Measurements from ENCODE around the gene ELMO3.

The ELMO3 gene

DNA sequence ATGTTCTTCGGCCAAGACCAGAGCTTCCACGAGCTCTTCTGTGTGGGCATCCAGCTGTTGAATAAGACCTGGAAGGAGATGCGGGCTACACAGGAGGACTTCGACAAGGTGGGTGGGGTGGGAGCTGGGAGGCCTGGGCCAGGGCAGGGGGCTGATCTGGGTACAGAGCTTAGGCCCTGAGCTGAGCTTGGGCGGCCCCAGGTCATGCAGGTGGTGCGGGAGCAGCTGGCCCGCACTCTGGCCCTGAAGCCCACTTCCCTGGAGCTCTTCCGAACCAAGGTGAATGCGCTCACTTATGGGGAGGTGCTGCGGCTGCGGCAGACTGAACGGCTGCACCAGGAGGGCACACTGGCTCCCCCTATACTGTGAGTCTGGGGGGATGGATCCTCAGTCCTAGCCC is 3.5 kb downstream of the ELMO3 start:
- TF ChIP-seq ZNF140 (tag by site-specific recombination; IDR thresholded peaks at IDR 0.05) (no peak), ZNF704 (tag by site-specific recombination; IDR thresholded peaks at IDR 0.05) (no peak), ZBTB48 (tag by site-specific recombination; IDR thresholded peaks at IDR 0.05) (no peak), ZSCAN5A (tag by site-specific recombination; IDR thresholded peaks at IDR 0.05) (no peak), ZFP3 (tag by site-specific recombination; IDR thresholded peaks at IDR 0.05; ENCODE audit: low read depth) (no peak), GLIS2 (tag by site-specific recombination; IDR thresholded peaks at IDR 0.05) (no peak), BCL11B (tag by site-specific recombination; IDR thresholded peaks at IDR 0.05; ENCODE audit: low read depth) (no peak), ZNF792 (tag by site-specific recombination; IDR thresholded peaks at IDR 0.05) (no peak), ZSCAN16 (tag by site-specific recombination; IDR thresholded peaks at IDR 0.05) (no peak), EGR2 (tag by site-specific recombination; IDR thresholded peaks at IDR 0.05; ENCODE audit: low read depth) (no peak)
- TF ChIP-seq, protein P1, sequence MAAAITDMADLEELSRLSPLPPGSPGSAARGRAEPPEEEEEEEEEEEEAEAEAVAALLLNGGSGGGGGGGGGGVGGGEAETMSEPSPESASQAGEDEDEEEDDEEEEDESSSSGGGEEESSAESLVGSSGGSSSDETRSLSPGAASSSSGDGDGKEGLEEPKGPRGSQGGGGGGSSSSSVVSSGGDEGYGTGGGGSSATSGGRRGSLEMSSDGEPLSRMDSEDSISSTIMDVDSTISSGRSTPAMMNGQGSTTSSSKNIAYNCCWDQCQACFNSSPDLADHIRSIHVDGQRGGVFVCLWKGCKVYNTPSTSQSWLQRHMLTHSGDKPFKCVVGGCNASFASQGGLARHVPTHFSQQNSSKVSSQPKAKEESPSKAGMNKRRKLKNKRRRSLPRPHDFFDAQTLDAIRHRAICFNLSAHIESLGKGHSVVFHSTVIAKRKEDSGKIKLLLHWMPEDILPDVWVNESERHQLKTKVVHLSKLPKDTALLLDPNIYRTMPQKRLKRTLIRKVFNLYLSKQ (tag by site-specific recombination; IDR thresholded peaks at IDR 0.05; ENCODE audit: borderline replicate concordance): no peak
- TF ChIP-seq, protein P2, sequence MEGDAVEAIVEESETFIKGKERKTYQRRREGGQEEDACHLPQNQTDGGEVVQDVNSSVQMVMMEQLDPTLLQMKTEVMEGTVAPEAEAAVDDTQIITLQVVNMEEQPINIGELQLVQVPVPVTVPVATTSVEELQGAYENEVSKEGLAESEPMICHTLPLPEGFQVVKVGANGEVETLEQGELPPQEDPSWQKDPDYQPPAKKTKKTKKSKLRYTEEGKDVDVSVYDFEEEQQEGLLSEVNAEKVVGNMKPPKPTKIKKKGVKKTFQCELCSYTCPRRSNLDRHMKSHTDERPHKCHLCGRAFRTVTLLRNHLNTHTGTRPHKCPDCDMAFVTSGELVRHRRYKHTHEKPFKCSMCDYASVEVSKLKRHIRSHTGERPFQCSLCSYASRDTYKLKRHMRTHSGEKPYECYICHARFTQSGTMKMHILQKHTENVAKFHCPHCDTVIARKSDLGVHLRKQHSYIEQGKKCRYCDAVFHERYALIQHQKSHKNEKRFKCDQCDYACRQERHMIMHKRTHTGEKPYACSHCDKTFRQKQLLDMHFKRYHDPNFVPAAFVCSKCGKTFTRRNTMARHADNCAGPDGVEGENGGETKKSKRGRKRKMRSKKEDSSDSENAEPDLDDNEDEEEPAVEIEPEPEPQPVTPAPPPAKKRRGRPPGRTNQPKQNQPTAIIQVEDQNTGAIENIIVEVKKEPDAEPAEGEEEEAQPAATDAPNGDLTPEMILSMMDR (tag by site-specific recombination; IDR thresholded peaks at IDR 0.05): no peak
- TF ChIP-seq, protein P3, sequence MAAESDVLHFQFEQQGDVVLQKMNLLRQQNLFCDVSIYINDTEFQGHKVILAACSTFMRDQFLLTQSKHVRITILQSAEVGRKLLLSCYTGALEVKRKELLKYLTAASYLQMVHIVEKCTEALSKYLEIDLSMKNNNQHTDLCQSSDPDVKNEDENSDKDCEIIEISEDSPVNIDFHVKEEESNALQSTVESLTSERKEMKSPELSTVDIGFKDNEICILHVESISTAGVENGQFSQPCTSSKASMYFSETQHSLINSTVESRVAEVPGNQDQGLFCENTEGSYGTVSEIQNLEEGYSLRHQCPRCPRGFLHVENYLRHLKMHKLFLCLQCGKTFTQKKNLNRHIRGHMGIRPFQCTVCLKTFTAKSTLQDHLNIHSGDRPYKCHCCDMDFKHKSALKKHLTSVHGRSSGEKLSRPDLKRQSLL (tag by site-specific recombination; IDR thresholded peaks at IDR 0.05): no peak
- TF ChIP-seq, protein P4, sequence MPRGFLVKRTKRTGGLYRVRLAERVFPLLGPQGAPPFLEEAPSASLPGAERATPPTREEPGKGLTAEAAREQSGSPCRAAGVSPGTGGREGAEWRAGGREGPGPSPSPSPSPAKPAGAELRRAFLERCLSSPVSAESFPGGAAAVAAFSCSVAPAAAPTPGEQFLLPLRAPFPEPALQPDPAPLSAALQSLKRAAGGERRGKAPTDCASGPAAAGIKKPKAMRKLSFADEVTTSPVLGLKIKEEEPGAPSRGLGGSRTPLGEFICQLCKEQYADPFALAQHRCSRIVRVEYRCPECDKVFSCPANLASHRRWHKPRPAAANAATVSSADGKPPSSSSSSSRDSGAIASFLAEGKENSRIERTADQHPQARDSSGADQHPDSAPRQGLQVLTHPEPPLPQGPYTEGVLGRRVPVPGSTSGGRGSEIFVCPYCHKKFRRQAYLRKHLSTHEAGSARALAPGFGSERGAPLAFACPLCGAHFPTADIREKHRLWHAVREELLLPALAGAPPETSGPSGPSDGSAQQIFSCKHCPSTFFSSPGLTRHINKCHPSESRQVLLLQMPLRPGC (tag by site-specific recombination; IDR thresholded peaks at IDR 0.05): no peak
- H3K4me3 ChIP-seq (ENCODE audit: low read depth, low read length): no peak overlapping the region
- H3K9me3 ChIP-seq (ENCODE audit: control insufficient read depth, insufficient read depth, low read depth, low read length): no peaks in the 10 kb centered on the region
- H3K27ac ChIP-seq (ENCODE audit: extremely low read depth, low read depth, low read length): no peak overlapping the region
- no peaks in the 10 kb centered on the region for H3K4me1 ChIP-seq (ENCODE audit: control insufficient read depth, insufficient read depth, low read length)
- POLR2A ChIA-PET: interaction anchor here (1.2 kb wide), 1 partner anchor 22 kb away, joined by 6 read pairs; no protein-coding TSS in a partner anchor
- H3K36me3 ChIP-seq (ENCODE audit: control insufficient read depth in 2 of 2, insufficient read depth in 1 of 2, low read length in 2 of 2): peaks cover 0 to 68% of the 10 kb centered on the region in 2 experiments; a peak in 1 of 3 replicates
- CTCF ChIA-PET: no interaction called here

- ChIA-PET CTCF (no interaction called here), POLR2A (interaction anchor here (1.2 kb wide), 1 partner anchor 22 kb away, joined by 6 read pairs; no protein-coding TSS in a partner anchor)
- H3K9me3 ChIP-seq (ENCODE audit: control insufficient read depth, insufficient read depth, low read depth, low read length): no peaks in the 10 kb centered on the region
- H3K27ac ChIP-seq (ENCODE audit: extremely low read depth, low read depth, low read length): no peak overlapping the region
- no peaks in the 10 kb centered on the region for H3K4me1 ChIP-seq (ENCODE audit: control insufficient read depth, insufficient read depth, low read length)
- H3K36me3 ChIP-seq (ENCODE audit: control insufficient read depth in 2 of 2, insufficient read depth in 1 of 2, low read length in 2 of 2): peaks cover 0 to 65% of the 10 kb centered on the region in 2 experiments; a peak in 1 of 3 replicates
- no peak overlapping the region for H3K4me3 ChIP-seq (ENCODE audit: low read depth, low read length)
- TF ChIP-seq, protein P5, sequence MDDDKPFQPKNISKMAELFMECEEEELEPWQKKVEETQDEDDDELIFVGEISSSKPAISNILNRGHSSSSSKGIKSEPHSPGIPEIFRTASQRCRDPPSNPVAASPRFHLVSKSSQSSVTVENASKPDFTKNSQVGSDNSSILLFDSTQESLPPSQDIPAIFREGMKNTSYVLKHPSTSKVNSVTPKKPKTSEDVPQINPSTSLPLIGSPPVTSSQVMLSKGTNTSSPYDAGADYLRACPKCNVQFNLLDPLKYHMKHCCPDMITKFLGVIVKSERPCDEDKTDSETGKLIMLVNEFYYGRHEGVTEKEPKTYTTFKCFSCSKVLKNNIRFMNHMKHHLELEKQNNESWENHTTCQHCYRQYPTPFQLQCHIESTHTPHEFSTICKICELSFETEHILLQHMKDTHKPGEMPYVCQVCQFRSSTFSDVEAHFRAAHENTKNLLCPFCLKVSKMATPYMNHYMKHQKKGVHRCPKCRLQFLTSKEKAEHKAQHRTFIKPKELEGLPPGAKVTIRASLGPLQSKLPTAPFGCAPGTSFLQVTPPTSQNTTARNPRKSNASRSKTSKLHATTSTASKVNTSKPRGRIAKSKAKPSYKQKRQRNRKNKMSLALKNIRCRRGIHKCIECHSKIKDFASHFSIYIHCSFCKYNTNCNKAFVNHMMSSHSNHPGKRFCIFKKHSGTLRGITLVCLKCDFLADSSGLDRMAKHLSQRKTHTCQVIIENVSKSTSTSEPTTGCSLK (tag by site-specific recombination; IDR thresholded peaks at IDR 0.05): no peak
- no peak for TF ChIP-seq ZNF704 (tag by site-specific recombination; IDR thresholded peaks at IDR 0.05)
- TF ChIP-seq MYNN (tag by site-specific recombination; IDR thresholded peaks at IDR 0.05; ENCODE audit: borderline replicate concordance): no peak
- TF ChIP-seq GLI4 (tag by site-specific recombination; IDR thresholded peaks at IDR 0.05): no peak
- no peak for TF ChIP-seq OSR2 (tag by site-specific recombination; IDR thresholded peaks at IDR 0.05)
- no peak for TF ChIP-seq ZNF660 (tag by site-specific recombination; IDR thresholded peaks at IDR 0.05)
- TF ChIP-seq ZNF768 (tag by site-specific recombination; IDR thresholded peaks at IDR 0.05): no peak
- TF ChIP-seq ZNF23 (tag by site-specific recombination; IDR thresholded peaks at IDR 0.05; ENCODE audit: borderline replicate concordance): no peak
- TF ChIP-seq ZFP37 (tag by site-specific recombination; IDR thresholded peaks at IDR 0.05): no peak
- TF ChIP-seq ZNF114 (tag by site-specific recombination; IDR thresholded peaks at IDR 0.05): no peak
Measured at GRCh38 chr16:67202956-67203493, 4.1 kb downstream of the ELMO3 start.
